Activated CD4-positive, alpha-beta T cell treated with anti-CD3 and anti-CD28 coated beads for 1 hour (primary cell): ENCODE results near the gene FAM107B.

ENCODE experiments used
- DNase-seq: peaks from one replicate; pipeline ENCODE4 v3.0.0-alpha.2; 2020

Gene FAM107B

GRCh38 chr10:14571866-14572507 is 202.7 kb downstream of the FAM107B start:
- DNase-seq = peak; percentile 48

- no peak for DNase-seq
These were observed 203.9 kb downstream of the FAM107B start for GRCh38 chr10:14570800-14571199.

GRCh38 chr10:14569274-14570060 is 205.2 kb downstream of the FAM107B start:
- no peak for DNase-seq

- no peak for DNase-seq
These were observed 207.3 kb downstream of the FAM107B start for GRCh38 chr10:14567421-14567820.

GRCh38 chr10:14566498-14566897 is 208.2 kb downstream of the FAM107B start:
- no peak for DNase-seq

GRCh38 chr10:14565199-14565598 is 209.5 kb downstream of the FAM107B start:
- DNase-seq = no peak

- no peak for DNase-seq
These were observed 210.4 kb downstream of the FAM107B start for GRCh38 chr10:14564268-14564744.

- DNase-seq = no peak
These were observed 211.2 kb downstream of the FAM107B start for GRCh38 chr10:14563359-14563940.

- DNase-seq = no peak
These were observed 211.7 kb downstream of the FAM107B start for GRCh38 chr10:14563076-14563336.

GRCh38 chr10:14562218-14563075 is 212.2 kb downstream of the FAM107B start:
- DNase-seq = no peak

- DNase-seq = no peak
These were observed 213.6 kb downstream of the FAM107B start for GRCh38 chr10:14560791-14561765.

- DNase-seq = peak; percentile 60
These were observed 214.4 kb downstream of the FAM107B start for GRCh38 chr10:14560274-14560673.

- no peak for DNase-seq
These were observed 216.7 kb downstream of the FAM107B start for GRCh38 chr10:14558025-14558424.

GRCh38 chr10:14557567-14557966 is 217.1 kb downstream of the FAM107B start:
- DNase-seq = no peak

- no peak for DNase-seq
These were observed 218.3 kb downstream of the FAM107B start for GRCh38 chr10:14556285-14556956.

- no peak for DNase-seq
These were observed 218.9 kb downstream of the FAM107B start for GRCh38 chr10:14555807-14556206.

- no peak for DNase-seq
These were observed 220.0 kb downstream of the FAM107B start for GRCh38 chr10:14554491-14555205.

- no peak for DNase-seq
These were observed 220.6 kb downstream of the FAM107B start for GRCh38 chr10:14554091-14554490.

- no peak for DNase-seq
These were observed 221.2 kb downstream of the FAM107B start for GRCh38 chr10:14553448-14553847.

GRCh38 chr10:14552015-14552414 is 222.7 kb downstream of the FAM107B start:
- DNase-seq = no peak
